Measurements from ENCODE around the gene ODAD3.
"Not testable (repeated sequence)": the region's sequence is repeated elsewhere in the genome, so short reads cannot be mapped to it uniquely, and the experiment has no call there.

Gene ODAD3

GRCh38 chr19:11434703-11435056, 241 bp downstream of the ODAD3 start:
- no peak for DNase-seq

GRCh38 chr19:11433526-11433925, 1.4 kb downstream of the ODAD3 start:
- not testable (repeated sequence) for DNase-seq

GRCh38 chr19:11426656-11427055, 8.3 kb downstream of the ODAD3 start:
- DNase-seq = no peak

GRCh38 chr19:11425719-11426457, 9.0 kb downstream of the ODAD3 start:
- no peak for DNase-seq

- no peak for DNase-seq
Measured at GRCh38 chr19:11423791-11424181, 11.1 kb downstream of the ODAD3 start.

GRCh38 chr19:11423164-11423790, 11.6 kb downstream of the ODAD3 start:
- DNase-seq = no peak

- peak; percentile 43 for DNase-seq
Measured at GRCh38 chr19:11422163-11423065, 12.5 kb downstream of the ODAD3 start.

GRCh38 chr19:11421371-11422098, 13.4 kb downstream of the ODAD3 start:
- DNase-seq = no peak

GRCh38 chr19:11420429-11421370, 14.2 kb downstream of the ODAD3 start:
- DNase-seq = no peak

- no peak for DNase-seq
Measured at GRCh38 chr19:11418549-11419506, 16.1 kb downstream of the ODAD3 start, which contains the start of gene RGL3. Gene RGL3, minus strand, starts transcription at chr19:11419314. Its CDS starts 36 bp downstream, at chr19:11419278.

GRCh38 chr19:11418094-11418548, 16.8 kb downstream of the ODAD3 start:
- no peak for DNase-seq

- DNase-seq = no peak
Measured at GRCh38 chr19:11416346-11417052, 18.4 kb downstream of the ODAD3 start.

- no peak for DNase-seq
Measured at GRCh38 chr19:11414544-11414943, 20.4 kb downstream of the ODAD3 start.

- no peak for DNase-seq
Measured at GRCh38 chr19:11410682-11411081, 24.2 kb downstream of the ODAD3 start.

- no peak for DNase-seq
Measured at GRCh38 chr19:11408591-11408990, 26.3 kb downstream of the ODAD3 start.

GRCh38 chr19:11406703-11407236, 28.2 kb downstream of the ODAD3 start:
- DNase-seq = not testable (repeated sequence)

GRCh38 chr19:11405846-11406643, 28.9 kb downstream of the ODAD3 start:
- DNase-seq = no peak

GRCh38 chr19:11404588-11405222, 30.2 kb downstream of the ODAD3 start:
- no peak for DNase-seq
